NCI-H524 treated with DMSO at 0.1 percent for 48 hours (cell line): Measurements from ENCODE around the gene LRRTM1.

Experiments used
- DNase-seq: peaks from one replicate; lab custom pipeline; 2025; lab: John Stamatoyannopoulos, UW

LRRTM1 gene

DNA sequence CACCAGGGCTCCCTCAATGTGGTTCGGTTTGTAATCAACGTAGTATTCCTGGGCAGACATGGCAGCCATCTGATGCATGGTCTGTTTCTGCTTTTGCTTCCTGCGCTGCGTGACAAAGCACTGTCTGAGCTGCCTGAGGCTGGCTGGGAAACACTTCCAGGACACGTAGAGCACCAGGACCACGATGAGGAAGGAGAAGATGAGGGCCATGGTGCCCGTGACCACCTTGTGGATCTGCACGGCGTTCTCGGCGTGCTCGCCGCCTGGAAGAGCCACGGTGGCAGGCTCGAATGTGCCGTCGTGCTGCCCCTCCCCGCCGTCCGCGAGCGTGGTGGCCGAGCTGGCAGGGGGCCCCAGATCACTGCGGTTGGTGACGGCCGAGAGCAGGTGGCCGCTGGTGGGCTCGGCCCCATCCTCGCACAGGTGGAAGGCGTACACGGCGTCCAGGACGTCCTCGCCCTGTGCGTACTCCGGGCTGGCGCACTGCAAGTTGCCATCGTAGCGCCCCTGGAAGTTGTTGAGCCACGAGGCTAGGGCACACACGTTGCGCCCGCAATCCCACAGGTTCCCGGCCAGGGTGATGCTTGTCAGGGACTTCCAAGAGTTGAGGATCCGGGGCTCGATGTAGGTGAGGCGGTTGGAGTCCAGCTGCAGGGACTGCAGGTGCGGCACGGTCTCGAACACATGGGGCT, 2.1 kb downstream of the LRRTM1 start:
- no peak for DNase-seq

DNA sequence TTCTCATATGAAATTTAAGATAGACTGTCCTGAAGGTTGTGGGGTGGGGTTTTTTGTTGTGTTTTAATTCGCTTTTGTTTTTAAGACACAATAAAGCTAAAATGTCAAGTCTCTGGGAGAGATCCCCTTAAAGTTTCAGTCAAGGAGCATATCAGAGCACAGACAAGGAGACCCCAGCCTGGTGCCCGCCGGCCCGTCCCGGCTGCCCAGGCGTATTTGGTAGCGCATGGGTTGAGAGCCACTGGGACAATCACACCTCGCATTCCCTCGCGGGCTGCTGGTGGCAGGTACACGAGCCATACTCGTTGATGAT, 2.6 kb downstream of the LRRTM1 start:
- DNase-seq, result no peak

DNA sequence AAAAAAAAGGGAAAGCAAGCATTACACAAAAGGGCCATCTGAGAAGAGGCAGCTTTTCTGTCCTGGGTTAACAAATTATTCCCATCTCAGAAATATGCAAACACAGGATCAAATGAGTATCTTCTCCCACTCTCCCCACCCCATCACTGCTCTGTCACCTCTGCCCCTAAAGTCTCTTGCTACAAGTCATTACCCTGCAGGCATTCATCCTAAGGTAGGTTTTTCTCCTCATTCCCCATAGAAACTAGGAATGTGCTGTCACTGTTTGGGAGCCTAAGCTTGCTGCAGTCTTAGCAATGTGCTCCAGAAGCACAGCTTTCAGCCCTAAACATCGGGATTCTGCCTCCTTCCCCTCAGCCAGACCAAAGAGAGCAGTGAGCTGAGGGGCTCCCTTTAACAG, 3.6 kb downstream of the LRRTM1 start:
- no peak for DNase-seq

DNA sequence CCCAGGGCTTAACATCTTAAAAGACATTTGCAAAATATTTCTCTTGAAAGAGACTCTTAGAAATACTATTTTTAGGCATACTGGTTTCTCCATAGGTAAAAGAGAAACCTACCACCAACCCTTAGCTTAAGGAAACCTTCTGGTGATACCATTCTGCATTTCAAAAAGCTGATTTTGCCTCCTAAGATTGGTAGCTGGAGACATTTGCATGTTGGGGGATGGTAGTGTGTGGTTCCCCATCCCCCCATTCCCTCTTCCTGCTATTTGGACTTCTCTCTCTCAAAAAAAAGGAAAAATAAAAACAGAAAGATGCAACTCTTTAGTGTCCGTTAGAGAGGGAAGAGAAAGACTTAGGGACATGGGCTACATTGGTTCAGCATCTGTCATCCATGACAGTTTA, 4.2 kb downstream of the LRRTM1 start:
- no peak for DNase-seq

DNA sequence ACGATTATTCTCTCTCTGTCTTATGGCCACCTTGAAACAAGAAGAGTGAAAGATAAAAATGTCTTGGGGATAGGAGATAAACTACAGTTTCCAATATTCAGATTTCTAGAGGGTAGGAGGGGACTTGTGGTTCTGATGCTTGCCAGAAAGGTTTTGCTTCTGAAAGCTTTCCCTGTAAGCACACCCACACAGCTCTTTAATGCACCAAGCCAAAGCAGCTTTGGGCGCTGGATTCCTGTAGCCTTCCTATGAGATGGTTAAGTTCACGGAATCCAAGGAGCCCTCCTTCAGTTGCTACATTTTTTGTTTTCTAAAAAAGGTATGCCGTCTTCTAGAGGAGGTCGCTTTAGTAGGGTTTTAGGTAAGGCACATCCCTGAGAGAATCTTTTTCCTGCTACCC, 4.9 kb downstream of the LRRTM1 start:
- no peak for DNase-seq

DNA sequence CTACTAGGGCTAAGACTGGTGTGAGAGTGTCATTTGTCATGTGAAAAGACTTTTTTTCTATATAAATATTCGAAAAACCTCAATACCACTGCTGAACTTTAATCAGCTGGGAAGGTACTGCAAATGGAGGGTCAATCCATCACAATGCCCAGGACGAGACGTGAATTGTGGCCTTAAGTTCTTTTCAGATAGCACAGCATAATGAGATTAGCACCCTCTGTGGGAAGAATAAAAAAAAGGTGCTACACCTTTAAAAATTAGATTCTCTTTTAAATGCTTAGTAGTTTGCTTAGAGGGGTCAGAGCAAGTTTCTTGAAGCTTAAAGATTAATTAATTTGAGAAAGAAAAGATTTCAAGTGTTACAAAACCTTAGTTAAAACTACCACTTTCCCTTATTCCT, 5.6 kb downstream of the LRRTM1 start:
- DNase-seq, result no peak

DNA sequence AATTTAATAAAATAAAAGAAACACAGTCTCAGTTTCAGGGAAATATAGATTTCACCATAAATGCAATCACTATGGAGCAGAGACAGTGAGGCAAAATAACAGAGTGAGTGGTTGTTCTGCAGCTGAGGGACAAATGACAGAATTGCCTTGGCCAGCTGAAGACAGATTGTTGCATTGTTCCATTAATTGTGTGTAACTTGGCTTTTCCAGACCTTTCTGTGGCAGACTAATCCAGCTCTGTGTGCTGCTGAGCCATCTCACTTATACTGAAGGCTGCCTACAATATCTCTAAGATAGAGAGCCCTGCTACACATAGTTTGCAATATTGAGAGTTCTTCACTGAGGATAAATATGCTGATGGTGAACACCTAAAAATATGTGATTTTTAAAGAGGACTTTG, 11.5 kb downstream of the LRRTM1 start:
- DNase-seq, result no peak

DNA sequence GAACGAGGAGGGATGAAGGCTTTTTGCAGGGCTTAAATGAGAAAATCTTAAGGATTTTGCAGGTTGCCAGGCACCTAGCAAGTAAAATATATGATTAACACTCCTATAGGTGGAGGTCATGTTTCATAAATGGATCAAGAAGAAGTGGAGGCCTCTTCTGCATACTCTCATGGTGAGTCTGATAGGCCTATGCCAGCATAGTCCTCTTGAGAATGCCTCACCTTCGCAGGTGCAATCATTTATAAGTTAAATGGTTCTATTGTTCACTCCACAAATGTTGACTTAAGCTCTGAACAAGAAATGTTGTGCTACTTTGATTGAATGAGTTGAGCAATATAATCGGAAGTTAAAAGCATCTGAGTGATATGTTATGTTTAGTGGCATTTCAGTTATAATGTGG, 12.1 kb downstream of the LRRTM1 start:
- no peak for DNase-seq

DNA sequence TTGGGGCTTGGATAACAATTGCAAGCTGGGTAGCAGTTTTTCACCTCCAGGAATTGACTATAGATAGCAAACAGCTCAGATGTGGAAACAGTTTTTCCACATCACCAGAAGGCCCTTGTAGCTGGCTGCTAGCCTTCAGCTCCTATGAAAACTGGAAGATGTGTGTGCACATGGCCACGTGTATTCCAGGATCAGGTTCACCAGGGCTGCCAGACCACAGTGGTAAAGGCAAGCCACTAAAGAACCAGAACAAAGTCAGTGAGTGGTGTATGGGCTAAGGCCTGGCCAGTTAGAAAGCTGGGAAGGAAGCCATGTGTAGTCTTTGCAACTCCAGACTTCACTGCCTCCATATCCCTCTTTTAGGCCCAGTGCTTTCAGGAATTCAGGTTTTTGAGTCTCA, 12.9 kb downstream of the LRRTM1 start:
- no peak for DNase-seq

DNA sequence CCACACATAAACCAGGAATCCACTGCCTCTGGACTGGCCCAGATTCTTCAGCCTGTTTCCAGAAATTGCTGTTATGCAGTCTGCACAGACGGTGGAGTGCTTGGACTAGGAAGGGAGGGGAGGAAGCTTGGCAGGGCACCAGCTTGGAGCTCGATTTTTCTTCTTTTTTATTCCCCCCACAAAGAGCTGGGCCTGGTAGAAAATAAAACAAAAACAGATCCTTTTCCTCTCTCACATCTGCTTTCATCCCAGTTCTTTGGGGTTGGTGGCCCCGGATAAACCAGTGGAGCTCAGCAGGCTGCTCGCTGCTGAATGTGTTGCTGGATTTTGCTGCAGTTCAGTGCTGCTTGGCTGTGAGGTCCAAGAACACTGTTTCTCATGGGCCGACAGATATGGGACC, 16.0 kb downstream of the LRRTM1 start:
- no peak for DNase-seq

DNA sequence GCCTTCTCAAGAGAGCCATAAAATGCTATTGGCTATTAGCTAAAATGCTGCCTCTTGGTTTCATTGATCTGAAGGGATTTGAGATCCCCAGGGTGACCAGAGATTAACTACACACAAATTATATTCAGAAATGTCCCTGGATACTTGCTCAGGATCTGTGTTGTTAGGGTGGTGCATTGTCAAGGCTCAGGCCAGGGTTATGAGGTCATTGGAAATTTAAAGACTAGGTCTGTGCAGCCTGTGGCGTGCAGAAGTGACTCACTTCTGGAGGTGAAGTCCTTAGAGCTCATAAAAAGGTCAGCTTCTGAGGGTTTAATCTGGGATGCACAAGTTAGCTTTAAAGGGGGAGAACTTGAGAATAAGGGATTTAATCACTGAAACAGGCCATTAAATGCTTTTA, 23.5 kb downstream of the LRRTM1 start:
- no peak for DNase-seq

DNA sequence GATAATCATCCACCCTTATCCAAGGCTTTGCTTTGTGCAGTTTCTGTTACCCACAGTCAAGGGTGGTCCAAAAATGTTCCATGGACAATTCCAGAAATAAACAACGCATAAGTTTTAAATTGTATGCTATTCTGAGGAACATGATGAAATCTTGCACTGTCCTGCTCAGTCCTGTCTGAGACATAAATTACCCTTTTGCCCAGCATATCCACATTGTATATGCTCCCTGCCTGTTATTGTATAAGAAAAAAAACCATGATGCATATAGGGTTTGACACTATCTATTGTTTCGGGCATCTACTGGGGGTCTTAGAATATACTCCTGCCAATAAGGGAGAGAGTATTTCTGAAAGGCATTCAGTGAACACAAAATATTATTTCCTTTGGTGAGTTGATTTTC, 24.0 kb downstream of the LRRTM1 start:
- DNase-seq, result no peak

DNA sequence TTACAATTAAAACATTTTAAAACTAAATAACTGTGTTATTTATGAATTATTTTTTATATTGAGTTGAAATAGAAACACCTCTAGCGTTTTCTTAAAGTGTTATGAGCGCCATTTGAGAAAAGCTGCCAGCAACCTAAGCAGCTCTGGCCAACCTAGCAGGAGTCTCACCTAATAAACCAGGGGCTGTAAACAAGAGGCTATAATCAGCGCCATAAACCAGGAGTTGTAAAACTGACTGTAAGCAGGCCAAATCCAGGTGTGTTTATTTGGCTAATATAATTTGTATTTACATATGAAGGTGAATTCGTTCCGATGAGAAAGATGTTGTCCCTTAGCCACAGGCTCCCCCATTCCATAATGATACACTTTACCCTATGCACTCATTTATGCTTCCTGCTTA, 34.7 kb downstream of the LRRTM1 start:
- no peak for DNase-seq

DNA sequence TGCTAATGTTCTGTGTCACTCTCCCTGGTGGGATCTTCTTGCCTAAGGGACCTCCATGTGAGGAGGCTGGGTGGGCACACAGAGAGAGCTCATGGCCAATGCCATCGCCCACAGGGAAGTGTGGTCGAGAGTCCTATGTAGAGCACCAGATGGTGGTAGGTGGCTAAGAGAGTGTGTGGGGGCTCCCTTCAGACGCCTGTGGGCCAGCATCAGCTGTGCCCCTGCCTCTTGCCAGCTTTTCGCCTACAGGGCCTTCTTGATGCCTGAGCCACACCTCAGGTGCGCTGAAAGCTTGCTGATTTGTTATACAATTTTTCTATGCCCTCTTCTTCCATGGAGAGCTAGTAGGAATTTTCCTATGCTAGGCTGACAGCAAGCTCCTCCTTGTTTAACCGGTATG, 38.3 kb downstream of the LRRTM1 start:
- no peak for DNase-seq

DNA sequence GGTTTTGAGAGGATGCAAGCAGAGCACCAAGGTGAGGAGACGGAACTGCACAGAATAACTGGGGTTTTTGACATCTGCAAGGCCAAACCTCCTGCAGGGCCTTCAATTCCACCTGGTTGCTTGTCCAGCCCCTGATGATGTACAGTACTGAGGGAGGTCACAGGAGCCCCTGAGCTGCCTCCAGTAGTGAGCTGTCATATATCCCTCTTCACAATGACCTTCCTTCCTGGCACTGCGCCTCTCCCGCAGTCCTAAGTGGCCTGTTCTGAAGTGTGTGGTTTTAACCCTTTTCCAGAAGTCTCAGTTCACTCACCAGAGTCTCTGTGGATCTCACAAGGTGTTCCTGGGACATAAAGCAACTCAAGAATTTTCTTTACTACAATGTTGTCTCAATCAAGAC, 45.3 kb downstream of the LRRTM1 start:
- DNase-seq, result no peak

DNA sequence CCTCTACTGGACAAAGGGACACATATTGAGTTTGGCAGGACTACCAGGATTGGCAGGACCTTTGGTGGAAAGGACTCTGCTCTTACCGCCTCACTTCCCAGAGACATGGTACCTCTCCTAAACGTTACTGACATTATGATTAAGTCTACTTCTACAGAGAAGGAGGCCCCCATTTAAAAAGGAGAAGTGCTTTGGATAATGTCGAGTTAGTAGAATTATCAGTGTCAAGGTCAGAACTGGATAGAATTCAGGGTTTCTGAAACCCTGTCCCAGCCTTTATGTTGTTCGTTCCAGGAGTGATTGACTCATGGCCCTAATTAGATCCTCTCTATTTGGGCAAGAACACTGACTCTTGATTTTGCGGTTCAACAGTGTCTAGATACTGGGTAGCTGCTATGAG, 45.8 kb downstream of the LRRTM1 start:
- no peak for DNase-seq

DNA sequence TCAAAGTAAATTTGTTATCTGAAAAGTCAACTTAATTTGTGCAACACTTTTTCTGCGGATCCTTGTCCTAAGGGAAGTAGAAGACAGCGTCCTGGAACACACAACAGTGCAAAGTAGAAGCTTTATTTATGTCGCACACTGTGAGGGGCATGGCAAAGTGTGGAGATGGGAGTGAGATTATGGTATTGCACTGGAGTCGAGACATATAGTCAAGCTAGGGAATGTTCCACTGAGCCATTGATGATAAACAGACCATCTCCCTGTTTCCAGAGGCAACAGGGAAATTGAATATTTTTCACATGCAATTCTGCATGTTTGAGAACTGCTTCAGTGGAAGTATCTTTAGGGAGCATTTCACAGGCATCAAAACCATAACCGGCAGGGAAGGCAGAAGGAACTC, 46.2 kb downstream of the LRRTM1 start:
- DNase-seq, result no peak

DNA sequence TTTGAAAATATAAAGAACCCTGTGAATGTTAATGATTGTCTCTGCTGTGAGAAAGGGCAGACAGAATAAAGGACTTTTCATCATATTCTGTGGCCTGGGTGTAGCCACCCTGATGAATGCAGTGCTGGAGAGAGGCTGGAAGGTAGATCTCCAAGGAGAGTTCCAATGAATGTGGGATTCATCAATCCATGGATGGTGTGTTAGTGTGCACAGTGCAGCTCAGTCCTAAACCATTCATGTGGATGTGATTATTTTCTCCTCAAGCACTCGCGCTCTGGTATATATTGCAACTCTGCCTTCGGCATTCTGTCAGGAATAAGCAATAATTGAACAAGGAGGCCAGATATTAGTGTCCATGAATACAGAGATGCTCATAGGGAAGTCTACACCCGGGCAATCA, 47.1 kb downstream of the LRRTM1 start:
- no peak for DNase-seq

DNA sequence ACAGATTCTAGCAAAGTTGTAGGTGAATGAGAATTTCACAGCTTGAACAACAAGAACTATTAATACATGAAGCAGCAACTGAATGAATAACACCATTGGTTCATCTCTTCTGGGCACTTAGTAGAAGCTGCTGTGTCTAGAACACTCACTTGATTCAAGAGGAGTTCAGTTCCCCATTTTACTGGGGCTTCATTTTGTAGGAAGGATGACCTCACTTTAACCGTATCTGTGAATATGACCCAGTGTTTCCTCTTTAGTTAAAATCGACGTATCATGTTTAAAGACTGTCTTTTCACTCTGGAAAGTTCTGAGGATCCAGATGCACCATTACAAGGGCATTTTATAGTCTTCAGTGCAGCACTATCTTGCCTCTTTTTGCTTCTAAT, 47.8 kb downstream of the LRRTM1 start:
- no peak for DNase-seq

DNA sequence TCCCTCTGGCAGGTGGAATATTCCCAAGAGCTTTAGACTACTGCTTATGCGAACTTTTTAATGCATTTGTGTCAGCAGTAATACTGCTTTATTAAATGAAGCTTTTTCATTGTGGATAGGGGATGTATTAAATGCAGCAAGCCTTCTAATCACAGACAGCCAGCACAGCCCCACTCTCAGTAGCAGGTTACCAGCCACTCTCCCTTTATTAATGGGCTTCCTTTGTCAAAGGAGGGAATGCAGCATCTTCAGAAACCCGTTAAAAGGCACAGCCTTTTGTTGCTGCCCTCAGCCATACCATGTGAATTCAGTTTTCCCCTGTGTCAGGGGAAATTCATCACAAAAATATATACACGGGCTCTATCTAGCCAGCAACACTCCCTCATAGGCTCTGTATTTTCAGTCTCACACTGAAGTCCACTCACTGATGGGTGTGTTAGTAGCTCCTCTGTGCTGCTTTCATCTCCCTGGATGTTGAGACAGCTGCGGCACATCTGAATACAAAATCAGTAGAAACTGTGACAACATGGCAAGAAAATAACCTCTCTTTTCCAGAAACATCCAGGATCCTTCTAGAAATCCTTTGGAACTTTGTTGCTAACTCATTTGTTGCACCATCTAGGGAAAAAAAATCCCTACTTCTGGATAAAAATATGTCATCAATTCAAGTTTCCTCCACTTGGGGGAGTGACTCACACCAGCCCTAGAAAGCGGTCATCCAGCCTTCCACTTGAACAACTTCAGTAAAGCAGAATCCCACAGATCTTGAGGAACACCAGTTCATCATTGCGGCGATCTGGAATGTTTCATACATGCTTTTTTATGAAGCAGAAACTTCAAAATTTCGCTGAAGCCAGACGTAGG, 48.4 kb downstream of the LRRTM1 start:
- DNase-seq, result no peak

DNA sequence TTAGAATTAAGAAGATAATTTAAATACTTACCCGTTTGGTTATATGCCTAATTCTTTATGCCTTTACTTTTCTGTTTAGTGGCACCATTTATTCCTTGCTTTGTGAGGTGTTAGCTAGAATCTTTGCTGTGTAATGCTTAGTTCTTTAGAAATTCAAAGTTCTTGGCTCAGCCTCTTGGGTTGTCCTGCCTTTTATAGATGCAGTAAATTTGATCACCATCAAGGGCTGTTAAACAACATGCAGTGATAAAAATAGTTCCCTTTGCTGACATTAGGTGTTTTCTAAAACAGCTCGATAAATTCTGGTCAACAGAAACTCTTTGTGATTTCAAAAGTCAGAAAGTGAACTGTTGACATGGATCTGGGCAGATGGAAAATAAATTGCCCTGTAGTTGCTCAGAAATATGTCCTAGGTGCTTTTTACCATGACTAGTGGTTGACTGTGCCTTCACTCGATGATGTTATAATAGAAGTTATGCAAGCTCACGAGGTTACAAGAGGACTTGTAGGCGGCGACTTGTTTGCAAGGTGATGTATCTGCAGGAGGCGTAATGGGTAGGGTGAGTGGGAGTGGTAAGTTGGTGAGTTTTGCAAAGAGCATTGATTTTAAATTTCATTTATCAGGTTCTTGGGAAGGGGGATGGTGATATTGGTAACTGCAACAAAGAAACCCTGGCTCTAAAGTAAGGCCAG, 52.1 kb downstream of the LRRTM1 start:
- DNase-seq, result no peak
